ENCODE measurements around the gene NME9.

NME9 gene

GRCh38 chr3:138297876-138298275 is 31.8 kb downstream of the NME9 start:
- H3K4me3 ChIP-seq (ENCODE audit: low read depth, low read length) = no peak overlapping the region

GRCh38 chr3:138297059-138297607 is 32.5 kb downstream of the NME9 start:
- TF ChIP-seq CTCF (IDR thresholded peaks at IDR 0.05; ENCODE audit: low read depth, low read length) = no peak
- no peak overlapping the region for H3K4me3 ChIP-seq (ENCODE audit: low read depth, low read length)

More at GRCh38 chr3:138297876-138298275, 31.8 kb downstream of the NME9 start:
- TF ChIP-seq CTCF (IDR thresholded peaks at IDR 0.05; ENCODE audit: low read depth, low read length) = no peak

GRCh38 chr3:138296639-138297038 is 33.0 kb downstream of the NME9 start:
- TF ChIP-seq CTCF (IDR thresholded peaks at IDR 0.05; ENCODE audit: low read depth, low read length) = no peak
- H3K4me3 ChIP-seq (ENCODE audit: low read depth, low read length) = no peak overlapping the region

GRCh38 chr3:138289701-138290100 is 40.0 kb downstream of the NME9 start:
- TF ChIP-seq CTCF (IDR thresholded peaks at IDR 0.05; ENCODE audit: low read depth, low read length) = no peak
- H3K4me3 ChIP-seq (ENCODE audit: low read depth, low read length) = no peak overlapping the region

GRCh38 chr3:138289260-138289659 is 40.4 kb downstream of the NME9 start:
- no peak for TF ChIP-seq CTCF (IDR thresholded peaks at IDR 0.05; ENCODE audit: low read depth, low read length)
- no peak overlapping the region for H3K4me3 ChIP-seq (ENCODE audit: low read depth, low read length)

- TF ChIP-seq CTCF (IDR thresholded peaks at IDR 0.05; ENCODE audit: low read depth, low read length) = no peak
- H3K4me3 ChIP-seq (ENCODE audit: low read depth, low read length) = no peak overlapping the region
Measured at GRCh38 chr3:138284957-138285477, 44.6 kb downstream of the NME9 start.

- TF ChIP-seq CTCF (IDR thresholded peaks at IDR 0.05; ENCODE audit: low read depth, low read length) = no peak
- H3K4me3 ChIP-seq (ENCODE audit: low read depth, low read length) = no peak overlapping the region
Measured at GRCh38 chr3:138284079-138284478, 45.6 kb downstream of the NME9 start.
